NCI-H2171 (cell line): ENCODE results near the gene SRPX.

Experiments
- DNase-seq: peaks from one replicate; lab custom pipeline; 2025; lab: John Stamatoyannopoulos, UW

SRPX gene

DNA sequence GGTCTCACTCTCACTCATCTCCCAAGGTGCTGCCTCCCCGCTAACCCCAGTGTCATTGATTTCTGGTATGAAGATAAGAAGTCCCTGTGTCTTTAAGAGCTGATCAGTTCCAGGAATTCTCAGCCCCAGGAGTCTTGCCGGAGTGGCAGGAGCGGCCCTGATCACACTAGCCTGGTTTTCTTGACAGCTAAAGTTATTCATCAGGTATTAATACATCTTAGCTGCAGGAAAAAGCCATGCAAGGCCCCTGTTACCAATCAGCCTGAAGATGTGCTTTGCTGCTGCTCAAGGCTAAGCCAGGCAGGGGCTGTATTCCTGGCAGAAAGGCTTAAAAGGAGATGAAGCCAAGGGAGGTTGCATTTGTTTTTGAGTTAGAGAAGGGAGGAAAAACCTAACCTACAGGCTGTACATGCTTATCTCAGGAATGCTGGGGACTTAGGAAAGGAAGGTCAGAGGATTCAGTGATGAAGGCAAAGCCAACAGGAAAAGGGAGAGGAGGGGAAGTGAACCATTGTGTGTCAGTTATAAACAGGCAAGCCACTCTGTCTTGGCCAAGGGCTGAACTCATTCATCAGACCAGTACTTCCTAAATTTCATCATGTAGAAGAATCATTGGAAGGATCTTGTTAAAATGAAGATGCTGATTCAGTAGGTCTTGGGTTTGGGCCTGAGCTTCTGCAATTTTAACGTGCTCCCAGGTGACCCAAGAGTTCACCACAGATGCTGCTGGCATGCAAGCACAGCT, 8.6 kb downstream of the SRPX start:
- no peak for DNase-seq

DNA sequence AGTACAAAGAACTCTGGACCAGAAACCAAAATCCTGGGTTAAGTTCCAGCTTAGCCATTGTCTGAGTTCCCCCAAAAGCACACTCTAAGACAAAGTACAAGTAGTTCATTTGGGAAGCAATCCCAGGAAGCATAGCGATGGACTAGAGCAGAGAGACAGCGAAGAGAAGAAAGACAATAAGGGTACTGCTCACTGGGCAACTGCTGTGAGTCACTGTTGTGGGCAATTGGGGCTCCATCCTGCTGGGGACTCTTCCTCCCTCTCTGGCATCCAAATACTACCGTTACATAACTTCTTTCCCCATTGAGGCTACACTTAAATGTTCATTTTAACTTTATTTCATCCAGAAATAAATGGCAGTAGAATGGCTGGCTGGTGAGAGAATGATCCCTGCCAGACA, 14.1 kb downstream of the SRPX start:
- DNase-seq = no peak

DNA sequence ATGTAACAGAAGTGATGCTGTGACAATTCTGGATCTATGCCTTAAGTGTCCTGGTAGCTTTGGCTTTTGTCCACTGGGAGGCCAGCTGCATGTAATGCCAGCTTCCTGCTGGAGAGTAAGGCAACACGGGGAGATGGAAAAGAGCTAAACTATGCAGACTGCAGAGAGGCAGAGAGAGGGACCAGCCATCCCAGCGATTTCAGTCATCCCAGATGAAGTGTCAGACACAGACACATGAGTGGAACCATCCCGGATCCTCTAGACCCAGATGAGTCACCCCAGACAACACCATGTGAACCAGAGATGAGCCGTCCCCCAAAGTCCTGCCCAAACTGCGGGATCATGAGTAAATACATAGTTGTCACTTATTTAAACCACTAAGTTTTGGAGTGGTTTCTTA, 14.6 kb downstream of the SRPX start:
- no peak for DNase-seq

DNA sequence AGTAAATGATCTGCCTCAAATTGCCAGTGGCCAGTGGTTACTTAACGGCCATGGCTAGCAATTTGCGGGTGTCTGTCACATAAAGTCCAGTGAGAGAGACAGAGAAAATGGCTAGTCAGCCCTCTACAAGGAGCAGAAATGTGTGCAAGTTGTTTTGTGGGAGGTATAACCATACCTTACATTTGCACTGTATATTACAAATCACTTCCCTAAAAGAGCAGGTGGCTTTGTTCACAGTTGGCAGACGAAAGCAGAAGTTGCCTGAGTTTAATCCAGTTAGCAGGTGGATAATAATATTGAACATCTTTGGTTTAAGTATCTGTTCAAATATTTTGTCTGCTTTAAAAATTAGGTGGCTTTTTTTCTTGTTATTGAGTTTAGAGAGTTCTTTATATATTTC, 15.6 kb downstream of the SRPX start:
- DNase-seq = no peak

DNA sequence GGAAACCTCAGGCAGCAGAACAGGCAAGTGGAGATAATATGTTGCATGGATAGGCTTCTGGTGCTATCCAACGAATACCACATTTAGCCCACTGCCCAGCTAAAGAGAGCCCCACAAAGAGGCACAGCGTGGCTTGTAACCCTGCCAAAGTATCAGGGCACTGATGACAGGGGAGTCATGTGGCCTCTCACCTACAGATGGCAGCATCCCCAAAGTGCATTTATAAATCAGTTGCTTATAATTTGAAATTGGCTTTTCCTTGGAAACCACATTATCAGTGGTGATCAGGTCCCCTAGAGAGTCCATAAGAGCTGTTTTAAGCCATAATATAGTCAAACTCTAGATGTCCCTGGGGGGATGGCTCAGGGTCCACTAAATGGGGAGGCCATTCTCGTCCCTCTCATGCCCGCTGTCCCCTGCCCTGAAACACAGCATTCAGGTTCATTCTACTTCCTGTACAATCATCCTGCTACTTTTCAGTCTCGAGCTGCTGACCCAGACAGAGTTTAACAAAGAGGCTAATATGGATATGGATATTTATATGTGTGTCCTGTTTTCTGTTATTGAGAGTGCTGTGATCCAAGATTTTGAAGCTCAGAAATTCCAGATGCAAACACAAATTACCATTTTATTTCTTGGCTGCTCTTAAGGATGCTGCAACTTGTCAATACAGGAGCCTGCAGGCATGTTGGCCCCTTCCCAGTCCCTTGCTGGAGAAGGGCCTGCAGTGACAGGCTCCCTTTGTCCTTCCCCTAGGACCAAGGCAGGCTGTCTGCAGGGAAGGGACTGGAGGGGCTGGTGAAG, 28.5 kb downstream of the SRPX start:
- peak; percentile 1 for DNase-seq

DNA sequence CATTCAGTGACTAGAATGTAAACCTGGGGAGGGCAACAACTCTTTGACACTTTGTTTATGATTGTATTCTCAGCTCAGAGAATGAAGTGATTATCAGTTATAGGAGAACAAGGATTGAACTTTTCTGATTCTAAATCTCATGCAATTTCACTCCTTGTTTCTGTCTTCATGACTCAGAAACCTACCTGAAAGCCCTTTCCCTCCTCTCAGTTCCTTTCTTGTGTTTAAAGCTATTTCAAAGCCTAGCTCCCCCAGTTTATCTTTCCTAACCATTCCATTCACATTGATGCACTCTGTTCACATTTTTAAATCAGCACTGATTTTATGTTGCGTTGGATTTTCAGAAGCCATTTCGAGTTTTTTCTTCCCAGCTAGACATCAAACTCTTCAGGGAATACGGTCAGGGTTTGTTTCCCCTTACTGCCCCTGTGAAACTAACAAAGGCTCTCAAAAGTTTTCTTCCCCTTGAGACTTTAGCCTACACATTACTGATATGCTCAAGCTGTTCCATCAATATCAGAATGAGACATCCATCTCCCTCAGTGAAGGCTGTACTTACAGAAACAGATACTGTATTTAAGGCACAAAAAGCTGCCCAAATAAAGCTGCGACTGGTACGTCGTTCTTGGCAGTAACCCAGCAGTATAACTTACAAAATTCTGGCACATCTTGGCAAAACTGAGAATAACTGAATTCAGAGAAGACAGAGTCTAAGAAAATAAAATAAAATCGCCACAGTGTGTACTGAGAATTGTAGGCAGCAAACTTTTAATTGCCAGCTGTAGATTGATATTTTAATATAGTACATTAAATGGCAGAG, 31.0 kb downstream of the SRPX start:
- no peak for DNase-seq

DNA sequence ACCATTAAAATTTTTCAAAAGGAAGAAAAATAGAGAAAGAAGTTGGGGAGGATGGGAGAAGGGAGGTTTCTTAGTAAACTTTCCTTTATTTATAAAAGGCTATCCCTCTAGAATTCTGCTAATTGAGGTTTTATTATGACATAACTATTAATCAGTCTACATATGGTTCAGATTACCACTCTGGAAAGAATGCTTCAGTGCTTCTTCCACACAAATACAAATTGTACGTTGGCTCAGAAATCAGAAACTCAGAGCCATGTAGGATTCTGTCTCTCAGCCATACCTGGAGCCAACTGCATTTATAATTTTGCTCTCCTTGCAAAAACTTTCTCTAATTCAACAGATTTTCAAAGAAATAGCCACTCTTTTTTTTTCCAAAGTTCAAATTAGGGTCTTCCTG, 37.1 kb downstream of the SRPX start:
- no peak for DNase-seq

DNA sequence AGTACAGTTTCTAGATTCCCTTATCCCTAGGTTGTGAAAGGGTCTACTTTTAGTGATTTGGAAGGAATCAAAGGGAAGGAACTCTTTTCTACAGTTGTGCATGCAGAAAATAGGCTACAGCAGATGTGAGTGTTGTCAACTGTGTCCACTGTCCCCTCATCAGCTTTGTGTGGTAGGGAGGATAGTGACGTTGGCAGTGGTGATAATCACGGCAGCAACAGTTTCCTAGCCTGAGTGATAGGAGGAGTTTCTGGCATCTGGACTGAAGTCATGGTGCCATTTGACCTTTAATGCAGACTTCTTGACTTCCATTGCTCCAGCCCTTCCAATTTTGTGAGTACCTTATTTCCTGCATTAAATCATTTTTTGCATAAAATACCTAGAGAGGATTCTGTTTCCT, 39.3 kb downstream of the SRPX start:
- no peak for DNase-seq

DNA sequence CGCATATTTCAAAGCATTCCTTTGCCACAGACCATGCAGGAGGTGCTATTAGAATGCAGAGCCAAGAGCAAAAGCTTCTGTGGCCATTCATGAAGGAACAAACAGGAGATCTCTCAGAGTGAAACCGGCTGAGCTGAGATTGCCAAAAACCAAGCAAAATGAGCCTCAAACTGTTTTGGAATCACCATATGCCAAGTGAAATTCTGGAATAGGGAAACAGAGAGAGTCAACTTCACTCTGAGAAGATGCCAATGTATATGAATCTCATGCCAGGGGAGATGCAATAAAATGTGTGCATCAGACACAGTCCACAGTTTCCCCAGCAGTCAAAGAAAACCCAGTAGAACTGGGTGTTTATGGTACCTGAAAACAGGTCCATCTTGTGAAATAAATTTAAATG, 42.3 kb downstream of the SRPX start:
- DNase-seq = no peak

DNA sequence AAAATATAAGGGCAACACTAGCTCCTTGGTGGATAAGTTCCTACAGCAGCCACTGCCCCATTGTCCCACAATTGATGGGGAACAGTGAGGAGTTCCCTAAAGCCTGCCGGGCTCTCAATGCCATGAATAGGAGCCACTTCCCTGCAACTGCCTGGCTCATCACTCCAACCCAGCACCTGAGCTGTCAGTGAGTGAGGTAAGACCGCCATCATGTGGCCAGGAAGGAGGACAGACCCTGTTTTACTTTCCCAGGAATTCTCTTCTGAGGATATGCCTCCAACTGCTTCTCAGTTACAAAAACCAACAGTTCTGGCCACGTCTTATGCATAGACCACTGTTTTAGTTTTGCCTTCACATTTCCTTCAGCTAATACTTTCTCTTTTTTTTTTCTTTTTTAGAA, 45.5 kb downstream of the SRPX start:
- peak; percentile 41 for DNase-seq

DNA sequence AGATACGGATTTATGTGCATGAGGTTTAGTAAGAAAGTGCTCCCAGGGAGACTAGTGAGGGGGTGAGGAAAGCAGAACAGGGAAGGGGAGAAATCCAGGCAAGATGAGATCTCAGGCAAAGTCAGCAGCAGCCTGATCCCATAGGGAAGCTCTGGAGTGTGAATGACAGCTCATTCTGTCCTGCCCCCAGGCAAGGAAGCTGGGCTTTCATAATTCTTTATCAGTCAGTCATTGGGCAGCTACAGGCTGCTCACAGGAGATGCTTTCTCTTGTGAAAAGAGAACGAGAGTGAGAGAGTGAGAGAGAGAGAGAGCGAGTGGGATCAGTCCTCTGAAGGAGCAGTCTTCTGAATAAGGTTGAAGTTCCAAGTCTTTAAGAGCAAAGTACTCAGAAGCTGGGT, 48.1 kb downstream of the SRPX start:
- no peak for DNase-seq

DNA sequence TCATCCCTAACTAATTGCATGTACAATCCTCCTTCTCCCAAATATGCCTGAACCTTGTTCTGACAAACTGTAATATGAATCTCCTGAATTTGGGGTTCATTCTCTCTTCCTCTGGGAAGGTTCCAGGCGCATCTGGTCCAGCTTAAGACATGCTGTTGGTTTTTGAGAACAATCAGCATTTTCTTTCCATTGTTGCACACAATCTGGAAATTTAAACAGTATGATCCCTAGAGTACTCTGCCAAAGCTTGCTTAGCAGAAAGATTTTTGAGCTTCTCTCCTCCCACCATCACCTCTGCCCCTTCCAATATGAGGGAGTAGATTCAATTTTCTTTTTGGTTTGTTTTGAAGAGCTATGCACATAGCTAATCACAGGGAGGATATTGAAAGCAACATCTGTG, 50.1 kb downstream of the SRPX start:
- DNase-seq = no peak

DNA sequence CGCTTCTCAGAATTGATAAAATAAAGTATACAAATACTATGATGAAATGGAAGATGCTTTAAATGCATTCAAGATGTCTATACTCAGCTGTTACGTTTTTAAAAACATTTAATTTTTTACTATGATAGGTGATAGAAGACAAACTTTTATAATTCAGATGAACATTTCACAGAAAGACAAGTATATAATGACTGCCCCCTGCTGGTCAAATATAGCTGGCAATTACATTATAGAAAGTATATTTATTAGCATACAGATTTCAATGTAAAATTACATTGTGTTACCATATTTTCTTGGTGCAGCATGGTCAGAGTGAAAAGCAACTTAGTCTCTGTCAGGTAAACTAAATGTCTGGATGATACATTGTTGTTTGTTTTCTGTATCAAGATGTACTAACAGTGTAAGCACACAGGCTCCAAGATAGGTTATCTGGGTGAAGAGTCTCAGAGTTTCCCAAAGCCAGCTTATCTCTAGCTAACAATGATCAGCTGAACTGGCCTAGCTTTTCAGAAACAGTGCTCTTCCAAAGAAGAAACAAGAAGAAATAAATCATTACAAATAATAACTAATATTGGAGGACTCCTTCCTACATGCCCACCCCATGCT, 54.1 kb downstream of the SRPX start:
- DNase-seq = peak; percentile 15

DNA sequence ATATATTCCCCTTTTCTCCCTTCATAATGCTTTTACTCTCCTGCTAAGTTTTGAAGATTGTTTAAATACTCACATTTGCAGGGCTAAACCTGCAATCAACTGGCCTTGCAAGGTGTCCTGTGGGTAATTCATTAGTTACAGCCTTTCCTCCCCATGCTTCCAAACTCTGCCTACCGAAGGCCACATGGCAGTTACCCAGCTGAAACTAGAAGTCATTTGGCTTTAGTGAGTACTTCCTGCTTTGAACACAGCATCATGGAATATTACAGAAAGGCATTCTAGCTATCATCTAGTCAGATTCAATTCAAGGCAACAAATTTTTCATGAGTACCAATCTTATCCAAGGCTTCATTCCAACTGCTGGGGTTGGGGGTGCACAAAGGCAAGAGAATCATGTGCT, 55.6 kb downstream of the SRPX start:
- DNase-seq = no peak

DNA sequence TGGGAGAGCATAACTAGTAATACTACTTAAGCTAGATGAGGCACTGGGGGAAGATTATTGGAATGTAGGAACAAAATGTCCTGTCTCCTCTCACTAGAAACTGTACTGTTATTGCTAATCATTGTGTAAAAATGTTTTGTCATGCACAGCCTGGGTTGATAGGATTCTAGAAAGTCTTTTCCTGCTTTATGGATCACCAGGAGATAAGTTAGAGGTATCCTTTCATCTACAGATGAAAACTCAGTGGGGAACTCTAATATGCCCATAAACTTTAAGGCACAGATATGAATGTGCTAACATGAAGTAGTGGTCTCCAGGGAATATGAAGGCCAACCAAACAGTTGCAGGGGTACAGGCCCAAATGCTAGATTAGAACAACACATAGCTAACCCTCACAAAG, 57.5 kb downstream of the SRPX start:
- no peak for DNase-seq

DNA sequence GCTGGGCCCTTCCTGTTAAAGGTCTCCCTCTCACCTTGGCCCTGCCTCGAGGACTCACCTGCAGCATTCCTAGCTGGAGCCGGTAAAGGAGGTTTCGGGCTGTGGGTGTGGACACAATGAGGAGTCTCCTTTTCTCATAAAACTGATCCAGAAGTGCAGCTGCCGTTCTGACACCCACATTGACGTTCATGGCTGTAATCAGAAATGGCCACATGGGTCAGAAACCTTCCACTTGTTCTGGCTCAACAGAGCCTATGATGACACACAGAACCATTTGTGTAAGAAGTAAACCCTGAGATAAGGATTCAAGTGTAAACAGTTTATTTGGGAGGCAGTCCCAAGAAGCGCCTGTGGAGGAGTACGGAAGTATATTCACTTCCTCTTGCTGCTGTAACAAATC, 63.8 kb downstream of the SRPX start:
- DNase-seq = no peak

DNA sequence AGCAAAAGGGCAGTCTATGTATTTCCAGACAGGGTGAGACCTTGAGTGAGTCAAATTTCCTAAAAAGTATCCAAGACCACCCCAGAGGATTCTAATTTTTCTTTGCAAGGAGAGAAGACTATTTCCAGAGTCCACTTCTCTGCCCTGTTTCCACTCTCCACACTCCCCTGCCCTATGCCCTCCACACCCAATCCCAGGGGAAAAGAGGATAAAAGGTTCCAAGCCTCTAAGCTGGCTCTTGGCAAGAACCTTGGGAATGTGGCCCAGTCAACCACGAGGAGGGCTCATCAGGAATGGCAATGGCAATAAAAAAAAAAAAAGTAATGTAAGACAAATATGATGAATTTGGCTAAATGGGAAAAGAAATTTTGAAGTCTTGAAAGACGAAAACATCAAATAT, 65.9 kb downstream of the SRPX start:
- no peak for DNase-seq

DNA sequence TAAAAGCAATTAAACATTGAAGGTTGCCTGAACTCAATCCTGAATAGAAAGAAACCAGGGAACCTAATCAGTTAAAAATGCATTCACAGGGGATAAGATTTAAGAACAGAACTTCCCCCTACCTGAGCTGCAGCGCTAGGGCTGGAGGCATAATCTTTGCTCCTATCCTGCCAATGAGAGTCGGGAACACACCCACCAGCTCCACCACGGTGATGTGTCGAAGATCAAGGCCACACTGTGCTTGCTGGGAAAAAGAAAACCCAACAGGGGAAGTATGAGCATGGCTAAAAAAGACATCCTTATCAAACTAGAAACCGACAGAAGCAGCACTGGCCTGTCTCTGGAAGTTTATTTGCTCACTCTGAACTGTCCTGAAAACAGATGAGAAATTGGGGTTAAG, 66.3 kb downstream of the SRPX start:
- no peak for DNase-seq

DNA sequence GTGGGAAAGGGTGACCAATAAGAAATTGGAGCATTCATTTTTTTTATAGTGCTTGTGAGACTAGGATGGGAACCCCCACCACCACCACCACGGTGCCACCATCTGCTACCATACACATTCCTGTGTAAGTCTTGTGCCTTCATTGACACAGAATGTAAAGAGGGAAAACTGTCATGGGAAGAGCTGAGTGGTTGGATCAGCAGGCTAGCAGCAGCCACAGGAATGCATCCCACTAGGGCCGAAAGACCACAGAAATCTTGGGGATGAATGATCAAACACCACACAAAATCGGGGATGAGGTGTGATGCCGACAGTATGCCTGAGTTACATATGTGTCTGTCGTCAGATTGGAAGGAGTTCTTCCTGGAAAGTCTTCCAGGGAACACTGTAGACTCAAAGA, 69.2 kb downstream of the SRPX start:
- DNase-seq = no peak

DNA sequence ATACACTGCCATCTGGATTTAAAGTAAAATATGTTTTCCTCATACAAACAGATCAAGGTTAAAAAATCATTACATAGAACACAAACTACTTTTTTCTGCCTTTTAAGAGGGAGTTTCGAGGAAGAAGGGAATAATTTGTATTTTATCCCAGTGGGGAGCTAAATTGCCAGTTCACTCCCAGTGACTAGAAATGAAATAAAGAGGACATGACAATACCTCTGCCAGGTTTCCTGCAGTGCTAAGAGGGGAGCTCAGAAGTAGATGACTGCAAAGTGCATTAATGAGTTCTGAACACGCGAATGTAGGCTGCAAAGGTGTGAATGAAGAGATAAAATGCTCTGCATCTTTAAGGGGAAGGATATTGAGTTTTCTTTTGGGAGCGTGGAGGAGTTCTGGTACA, 69.7 kb downstream of the SRPX start:
- DNase-seq = no peak

DNA sequence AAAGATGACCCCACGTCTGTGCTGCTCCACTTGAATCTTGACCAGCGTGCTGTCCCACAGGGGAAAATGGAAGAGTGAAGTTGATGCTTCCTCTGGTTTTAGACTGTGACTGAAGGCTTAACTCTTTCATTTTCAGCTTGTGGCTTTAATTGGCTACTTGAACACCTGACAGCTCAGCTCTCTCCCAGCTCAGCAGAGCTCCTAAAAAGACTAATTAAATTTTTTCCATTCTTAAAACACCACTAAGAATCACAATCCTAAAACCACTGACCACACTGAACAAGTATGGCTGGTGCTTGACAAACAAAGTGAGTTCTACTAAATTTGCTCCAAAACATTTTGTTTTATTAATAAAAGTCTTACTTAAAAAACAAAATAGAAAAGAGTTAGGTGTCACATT, 71.7 kb downstream of the SRPX start:
- no peak for DNase-seq

DNA sequence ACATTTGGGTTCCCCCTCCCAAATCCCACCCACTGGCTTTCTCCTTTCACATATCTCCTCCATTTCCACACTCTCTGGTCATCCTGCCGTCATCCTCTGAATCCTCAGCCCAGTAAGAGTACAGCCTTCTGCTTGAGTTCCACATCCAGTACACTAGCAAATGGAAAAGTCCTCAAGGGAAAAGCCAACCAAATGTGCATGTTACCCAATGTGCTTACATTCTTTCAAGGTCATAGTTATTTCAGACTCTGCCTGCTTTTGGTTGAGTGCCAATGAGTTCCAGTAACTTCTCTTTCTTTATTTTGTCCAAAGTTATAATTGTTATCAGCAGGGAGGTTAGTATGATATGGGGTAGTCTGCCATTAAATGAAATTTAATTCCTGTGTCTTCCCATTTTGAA, 78.1 kb downstream of the SRPX start:
- no peak for DNase-seq

DNA sequence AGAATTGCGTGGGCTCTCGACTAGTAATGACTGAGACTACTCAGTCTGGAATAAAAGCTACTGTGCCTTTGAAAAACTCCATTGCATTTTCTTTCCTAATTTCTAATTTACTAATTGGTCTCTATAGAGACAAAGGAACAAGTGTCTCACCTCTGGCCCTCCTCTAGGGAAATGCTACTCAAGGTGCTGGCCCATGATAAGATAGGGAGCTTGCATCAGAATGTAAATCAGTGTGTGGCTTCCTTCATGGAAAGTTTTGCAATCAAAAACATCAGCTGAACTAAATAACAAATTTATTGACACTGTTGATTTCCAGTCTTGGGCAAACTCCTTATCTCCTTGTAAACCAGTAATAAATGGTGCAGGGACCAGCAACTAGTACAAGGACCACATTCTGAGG, 81.8 kb downstream of the SRPX start:
- DNase-seq = no peak
